ENCODE measurements around the gene OR10A2. TPM values are rescaled to one million over a fixed set of nuclear protein-coding genes. Genes with fewer than 3 reads are reported as not detected.
A peak's percentile ranks its signal among the peaks of the same experiment; 100 is the strongest.
"Not testable (repeated sequence)": the region's sequence is repeated elsewhere in the genome, so short reads cannot be mapped to it uniquely, and the experiment has no call there.

Gene OR10A2
- total and polyA plus RNA-seq, 8 donors = not detected

DNA sequence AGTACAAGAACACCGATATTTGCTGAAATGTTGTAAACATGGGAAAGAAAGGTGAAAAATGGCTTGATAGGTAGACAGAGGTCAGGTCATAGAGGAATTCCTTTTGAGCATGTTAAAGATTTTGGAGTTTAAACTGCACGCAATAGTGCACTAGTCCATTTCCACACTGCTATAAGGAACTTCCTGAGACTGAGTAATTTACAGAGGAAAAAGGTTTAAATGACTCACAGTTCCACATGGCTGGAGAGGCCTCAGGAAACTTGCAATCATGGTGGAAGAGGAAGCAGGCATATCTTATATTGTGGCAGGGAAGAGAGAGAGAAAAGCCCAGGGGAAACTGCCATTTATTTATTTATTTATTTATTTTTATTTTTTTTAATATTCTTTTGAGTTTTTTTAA lies 12.3 kb upstream of the OR10A2 start:
- Histone ChIP-seq H3K36me3 (no peaks in the 10 kb centered on the region), H3K27ac (no peak overlapping the region), H3K9me3 (peaks cover 0 to 18% (median 6%) of the 10 kb centered on the region in 4 donors), H3K4me3 (no peak overlapping the region), H3K4me1 (no peaks in the 10 kb centered on the region), H3K27me3 (no peaks in the 10 kb centered on the region)
- no peak for TF ChIP-seq POLR2A (IDR thresholded peaks at IDR 0.05)
- no peak for TF ChIP-seq POLR2AphosphoS5 (IDR thresholded peaks at IDR 0.05)
- TF ChIP-seq, protein P1, sequence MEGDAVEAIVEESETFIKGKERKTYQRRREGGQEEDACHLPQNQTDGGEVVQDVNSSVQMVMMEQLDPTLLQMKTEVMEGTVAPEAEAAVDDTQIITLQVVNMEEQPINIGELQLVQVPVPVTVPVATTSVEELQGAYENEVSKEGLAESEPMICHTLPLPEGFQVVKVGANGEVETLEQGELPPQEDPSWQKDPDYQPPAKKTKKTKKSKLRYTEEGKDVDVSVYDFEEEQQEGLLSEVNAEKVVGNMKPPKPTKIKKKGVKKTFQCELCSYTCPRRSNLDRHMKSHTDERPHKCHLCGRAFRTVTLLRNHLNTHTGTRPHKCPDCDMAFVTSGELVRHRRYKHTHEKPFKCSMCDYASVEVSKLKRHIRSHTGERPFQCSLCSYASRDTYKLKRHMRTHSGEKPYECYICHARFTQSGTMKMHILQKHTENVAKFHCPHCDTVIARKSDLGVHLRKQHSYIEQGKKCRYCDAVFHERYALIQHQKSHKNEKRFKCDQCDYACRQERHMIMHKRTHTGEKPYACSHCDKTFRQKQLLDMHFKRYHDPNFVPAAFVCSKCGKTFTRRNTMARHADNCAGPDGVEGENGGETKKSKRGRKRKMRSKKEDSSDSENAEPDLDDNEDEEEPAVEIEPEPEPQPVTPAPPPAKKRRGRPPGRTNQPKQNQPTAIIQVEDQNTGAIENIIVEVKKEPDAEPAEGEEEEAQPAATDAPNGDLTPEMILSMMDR (IDR thresholded peaks at IDR 0.05) = no peak
- TF ChIP-seq EP300 (IDR thresholded peaks at IDR 0.05) = no peak
- DNase-seq = no peak
- intact Hi-C loops (cut with DNase I; ENCODE audit: low total_unique reads) = no loop called here
- 69 to 90% (median 88%) methylated on average over 2 of the region's 2 CpGs for WGBS, 5 donors

DNA sequence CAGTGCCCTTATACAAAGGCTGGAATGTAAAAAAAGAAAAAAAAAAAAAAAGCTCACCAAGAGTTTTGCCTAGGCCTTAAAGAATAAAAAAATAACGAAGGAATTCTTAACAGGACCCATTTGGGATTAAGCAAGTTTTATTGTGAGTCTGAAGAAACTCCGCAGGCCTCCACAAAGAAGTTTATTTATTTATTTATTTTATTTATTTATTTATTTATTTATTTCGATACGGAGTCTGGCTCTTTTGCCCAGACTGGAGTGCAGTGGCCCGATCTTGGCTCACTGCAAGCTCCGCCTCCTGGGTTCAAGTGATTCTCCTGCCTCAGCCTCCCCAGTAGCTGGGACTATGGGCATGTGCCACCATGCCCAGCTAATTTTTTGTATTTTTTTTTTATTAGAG lies 8.1 kb upstream of the OR10A2 start:
- H3K4me3 ChIP-seq; H3K27me3 ChIP-seq; H3K36me3 ChIP-seq; DNase-seq; H3K27ac ChIP-seq; H3K4me1 ChIP-seq; intact Hi-C loops (cut with DNase I; ENCODE audit: low total_unique reads): not testable (repeated sequence)
- H3K9me3 ChIP-seq = peaks cover 0 to 12% (median 6%) of the 10 kb centered on the region in 4 donors
- WGBS, 5 donors = 92 to 94% (median 93%) methylated on average over 6 of the region's 6 CpGs

DNA sequence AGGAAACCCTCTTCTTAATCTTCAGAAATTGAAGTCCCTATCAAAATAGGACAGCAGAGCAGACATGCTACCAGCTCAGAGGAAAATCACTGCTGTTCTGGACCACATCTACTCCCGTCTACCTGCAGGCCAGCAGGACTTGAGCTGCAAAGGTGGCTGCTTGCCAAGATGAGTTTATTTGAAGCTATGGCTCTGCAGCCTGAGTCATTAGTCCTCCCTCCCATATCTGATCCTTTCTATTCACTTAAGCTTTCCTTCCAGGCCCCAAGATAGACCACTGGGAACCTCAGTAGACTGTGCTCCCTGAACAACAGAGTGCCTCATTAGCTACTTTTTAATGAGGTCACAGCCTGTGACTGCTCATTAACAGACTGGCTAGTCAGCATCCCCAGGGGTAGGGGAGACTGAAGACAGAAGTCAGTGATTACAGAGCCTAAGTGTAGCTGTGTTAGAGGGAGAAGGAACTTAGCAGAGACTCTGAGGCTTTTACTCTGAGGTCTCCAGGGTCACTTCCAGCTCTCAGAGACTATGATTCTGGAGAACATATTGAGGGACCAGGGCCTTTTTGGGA lies 6.8 kb upstream of the OR10A2 start:
- intact Hi-C loops (cut with DNase I; ENCODE audit: low total_unique reads) = no loop called here

DNA sequence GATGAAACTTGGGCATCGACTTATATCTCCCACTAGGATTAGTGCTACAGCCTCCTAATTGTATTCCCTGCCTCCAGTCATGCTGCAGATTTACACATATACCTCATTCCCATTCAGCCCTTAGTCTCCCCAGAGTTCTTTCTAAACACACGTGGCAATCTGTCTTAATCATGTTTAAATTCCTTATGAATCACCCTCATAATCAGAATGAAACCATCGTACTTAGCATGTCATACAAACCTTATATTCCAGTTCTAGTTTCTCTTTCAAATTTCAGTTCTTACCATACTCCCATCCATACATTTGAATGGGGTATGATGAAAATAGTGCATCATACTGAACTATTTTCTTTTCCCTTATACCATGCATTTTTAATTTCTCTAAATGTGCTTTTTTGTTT lies 6.0 kb upstream of the OR10A2 start:
- H3K9me3 ChIP-seq = peaks cover 0 to 12% (median 6%) of the 10 kb centered on the region in 4 donors
- intact Hi-C loops (cut with DNase I; ENCODE audit: low total_unique reads) = no loop called here
- no peak for TF ChIP-seq EP300 (IDR thresholded peaks at IDR 0.05)
- TF ChIP-seq, protein P1 (IDR thresholded peaks at IDR 0.05) = no peak
- no peak for TF ChIP-seq POLR2A (IDR thresholded peaks at IDR 0.05)
- no peak for TF ChIP-seq POLR2AphosphoS5 (IDR thresholded peaks at IDR 0.05)
- H3K36me3 ChIP-seq = no peaks in the 10 kb centered on the region
- H3K4me1 ChIP-seq = no peaks in the 10 kb centered on the region
- DNase-seq = no peak
- 34 to 58% (median 51%) methylated on average over 3 of the region's 3 CpGs for WGBS, 5 donors
- H3K27me3 ChIP-seq = no peaks in the 10 kb centered on the region
- no peak overlapping the region for H3K4me3 ChIP-seq
- H3K27ac ChIP-seq = no peak overlapping the region

More for the DNA sequence above, 6.8 kb upstream of the OR10A2 start:
- Histone ChIP-seq H3K9me3 (peaks cover 0 to 12% (median 6%) of the 10 kb centered on the region in 4 donors), H3K27me3 (no peaks in the 10 kb centered on the region), H3K4me3 (no peak overlapping the region), H3K36me3 (no peaks in the 10 kb centered on the region), H3K27ac (no peak overlapping the region), H3K4me1 (no peaks in the 10 kb centered on the region)
- DNase-seq = peak in 1 of 2 donors; percentile 12
- whole genome bisulfite sequencing, 5 donors = 24 to 42% (median 31%) methylated on average over 1 of the region's 1 CpG
- TF ChIP-seq POLR2AphosphoS5 (IDR thresholded peaks at IDR 0.05) (no peak), EP300 (IDR thresholded peaks at IDR 0.05) (no peak), POLR2A (IDR thresholded peaks at IDR 0.05) (no peak)
- TF ChIP-seq, protein P1 (IDR thresholded peaks at IDR 0.05) = no peak

DNA sequence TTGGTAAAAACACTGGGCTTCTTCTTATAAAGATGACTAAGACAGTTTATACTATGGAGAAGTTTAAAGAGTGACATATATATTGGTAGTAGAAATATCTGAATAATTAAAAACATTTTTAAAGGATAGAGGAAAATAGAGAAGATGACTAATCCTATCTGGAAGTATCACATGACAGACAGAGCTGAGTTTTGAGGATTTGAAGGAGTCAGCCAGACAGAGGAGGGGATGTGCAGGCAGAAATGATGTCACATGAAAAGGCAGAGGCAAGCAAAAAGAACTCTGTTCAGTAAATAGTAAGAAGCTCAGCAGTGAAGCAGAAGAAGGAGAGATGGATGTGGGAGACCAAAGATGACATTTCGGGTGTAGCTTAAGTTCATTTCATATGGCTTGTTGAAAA lies 1.6 kb downstream of the OR10A2 start:
- WGBS, 5 donors = 67 to 86% (median 82%) methylated on average over 1 of the region's 1 CpG
- Histone ChIP-seq H3K4me3 (no peak overlapping the region), H3K9me3 (no peaks in the 10 kb centered on the region), H3K36me3 (no peaks in the 10 kb centered on the region), H3K4me1 (no peaks in the 10 kb centered on the region), H3K27me3 (no peaks in the 10 kb centered on the region), H3K27ac (no peak overlapping the region)
- no peak for DNase-seq
- intact Hi-C loops (cut with DNase I; ENCODE audit: low total_unique reads) = no loop called here
- no peak for TF ChIP-seq EP300 (IDR thresholded peaks at IDR 0.05)
- TF ChIP-seq POLR2A (IDR thresholded peaks at IDR 0.05) = no peak
- TF ChIP-seq POLR2AphosphoS5 (IDR thresholded peaks at IDR 0.05) = no peak
- TF ChIP-seq, protein P1 (IDR thresholded peaks at IDR 0.05) = no peak
